ENCODE results near the gene CBL.

The CBL gene

GRCh38 chr11:119263352-119263940 lies 57.3 kb downstream of the CBL start:
- no peak for TF ChIP-seq CTCF (conservative IDR thresholded peaks at IDR 0.05; ENCODE audit: control insufficient read depth, insufficient read depth, low read depth, low read length)
- no peak for DNase-seq (ENCODE audit: low read depth)
- no peak overlapping the region for H3K4me3 ChIP-seq (ENCODE audit: control insufficient read depth, low read depth, low read length)

- DNase-seq (ENCODE audit: low read depth) = no peak
- H3K4me3 ChIP-seq (ENCODE audit: control insufficient read depth, low read depth, low read length) = no peak overlapping the region
- no peak for TF ChIP-seq CTCF (conservative IDR thresholded peaks at IDR 0.05; ENCODE audit: control insufficient read depth, insufficient read depth, low read depth, low read length)
Measured at GRCh38 chr11:119266063-119266462, 59.9 kb downstream of the CBL start.

- no peak for TF ChIP-seq CTCF (conservative IDR thresholded peaks at IDR 0.05; ENCODE audit: control insufficient read depth, insufficient read depth, low read depth, low read length)
- DNase-seq (ENCODE audit: low read depth) = no peak
- no peak overlapping the region for H3K4me3 ChIP-seq (ENCODE audit: control insufficient read depth, low read depth, low read length)
Measured at GRCh38 chr11:119266517-119267255, 60.5 kb downstream of the CBL start.

GRCh38 chr11:119267645-119268044 lies 61.5 kb downstream of the CBL start:
- DNase-seq (ENCODE audit: low read depth) = no peak
- H3K4me3 ChIP-seq (ENCODE audit: control insufficient read depth, low read depth, low read length) = no peak overlapping the region
- TF ChIP-seq CTCF (conservative IDR thresholded peaks at IDR 0.05; ENCODE audit: control insufficient read depth, insufficient read depth, low read depth, low read length) = no peak

- no peak for DNase-seq (ENCODE audit: low read depth)
- TF ChIP-seq CTCF (conservative IDR thresholded peaks at IDR 0.05; ENCODE audit: control insufficient read depth, insufficient read depth, low read depth, low read length) = no peak
- H3K4me3 ChIP-seq (ENCODE audit: control insufficient read depth, low read depth, low read length) = no peak overlapping the region
Measured at GRCh38 chr11:119273721-119274120, 67.6 kb downstream of the CBL start.

GRCh38 chr11:119277660-119278059 lies 71.5 kb downstream of the CBL start:
- DNase-seq (ENCODE audit: low read depth) = no peak
- no peak for TF ChIP-seq CTCF (conservative IDR thresholded peaks at IDR 0.05; ENCODE audit: control insufficient read depth, insufficient read depth, low read depth, low read length)
- no peak overlapping the region for H3K4me3 ChIP-seq (ENCODE audit: control insufficient read depth, low read depth, low read length)
